Measurements from ENCODE around the gene NKAIN2.

DNA sequence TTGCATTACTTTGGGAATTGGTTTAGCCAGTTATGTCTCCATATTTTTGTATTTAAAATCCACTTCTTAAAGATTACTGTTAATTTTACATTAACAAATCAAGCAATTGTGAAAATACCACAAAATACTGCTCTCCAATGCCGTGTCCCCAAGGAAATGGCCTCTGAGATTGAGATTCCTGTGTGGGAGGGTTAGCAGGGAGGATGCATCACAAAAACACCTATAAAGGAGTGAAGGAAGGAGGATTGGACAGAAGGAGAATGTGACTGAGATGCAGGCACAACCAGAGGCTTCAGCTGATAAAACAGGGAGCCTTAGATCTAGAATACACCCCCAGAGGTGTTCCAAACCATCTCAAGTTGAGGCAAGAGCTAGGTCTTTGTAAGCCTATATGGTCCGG lies 34.2 kb upstream of the NKAIN2 start:
- TF ChIP-seq, protein P1, sequence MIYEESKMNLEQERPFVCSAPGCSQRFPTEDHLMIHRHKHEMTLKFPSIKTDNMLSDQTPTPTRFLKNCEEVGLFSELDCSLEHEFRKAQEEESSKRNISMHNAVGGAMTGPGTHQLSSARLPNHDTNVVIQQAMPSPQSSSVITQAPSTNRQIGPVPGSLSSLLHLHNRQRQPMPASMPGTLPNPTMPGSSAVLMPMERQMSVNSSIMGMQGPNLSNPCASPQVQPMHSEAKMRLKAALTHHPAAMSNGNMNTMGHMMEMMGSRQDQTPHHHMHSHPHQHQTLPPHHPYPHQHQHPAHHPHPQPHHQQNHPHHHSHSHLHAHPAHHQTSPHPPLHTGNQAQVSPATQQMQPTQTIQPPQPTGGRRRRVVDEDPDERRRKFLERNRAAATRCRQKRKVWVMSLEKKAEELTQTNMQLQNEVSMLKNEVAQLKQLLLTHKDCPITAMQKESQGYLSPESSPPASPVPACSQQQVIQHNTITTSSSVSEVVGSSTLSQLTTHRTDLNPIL (CRISPR knock-in tag; IDR thresholded peaks at IDR 0.05; ENCODE audit: low read depth), result no peak
- TF ChIP-seq ISL1 (CRISPR knock-in tag; IDR thresholded peaks at IDR 0.05), result no peak
- no peak for TF ChIP-seq ESRRG (CRISPR knock-in tag; IDR thresholded peaks at IDR 0.05)
- TF ChIP-seq, protein P2, sequence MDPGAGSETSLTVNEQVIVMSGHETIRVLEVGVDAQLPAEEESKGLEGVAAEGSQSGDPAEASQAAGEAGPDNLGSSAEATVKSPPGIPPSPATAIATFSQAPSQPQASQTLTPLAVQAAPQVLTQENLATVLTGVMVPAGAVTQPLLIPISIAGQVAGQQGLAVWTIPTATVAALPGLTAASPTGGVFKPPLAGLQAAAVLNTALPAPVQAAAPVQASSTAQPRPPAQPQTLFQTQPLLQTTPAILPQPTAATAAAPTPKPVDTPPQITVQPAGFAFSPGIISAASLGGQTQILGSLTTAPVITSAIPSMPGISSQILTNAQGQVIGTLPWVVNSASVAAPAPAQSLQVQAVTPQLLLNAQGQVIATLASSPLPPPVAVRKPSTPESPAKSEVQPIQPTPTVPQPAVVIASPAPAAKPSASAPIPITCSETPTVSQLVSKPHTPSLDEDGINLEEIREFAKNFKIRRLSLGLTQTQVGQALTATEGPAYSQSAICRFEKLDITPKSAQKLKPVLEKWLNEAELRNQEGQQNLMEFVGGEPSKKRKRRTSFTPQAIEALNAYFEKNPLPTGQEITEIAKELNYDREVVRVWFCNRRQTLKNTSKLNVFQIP (CRISPR knock-in tag; IDR thresholded peaks at IDR 0.05; ENCODE audit: borderline replicate concordance, low read depth), result no peak
- no peak for TF ChIP-seq ZNF70 (CRISPR knock-in tag; IDR thresholded peaks at IDR 0.05)
